Astrocyte (in vitro differentiated cells and primary cell): ENCODE results near the gene NOS1. TPM values are rescaled to one million over a fixed set of nuclear protein-coding genes. Genes with fewer than 3 reads are reported as not detected.
"Not testable (repeated sequence)": the region's sequence is repeated elsewhere in the genome, so short reads cannot be mapped to it uniquely, and the experiment has no call there.

ENCODE experiments used
- DNase-seq: peaks from one replicate; pipeline ENCODE4 v3.0.0-alpha.2; 2010; ENCODE audit warnings: low read depth
- FAIRE-seq: peaks from 2 replicates; lab custom pipeline; 2011; peaks lifted over from hg19 to GRCh38; lab: Jason Lieb, UNC
- H2AFZ ChIP-seq: 2 replicates; pipeline ENCODE4 v1.6.0; 2012; ENCODE audit warnings: low read depth, low read length, inconsistent platforms
- H3K27ac ChIP-seq: 2 replicates; pipeline ENCODE4 v1.5.1; 2011; ENCODE audit warnings: low read depth, low read length, inconsistent platforms
- H3K27me3 ChIP-seq: 2 replicates; pipeline ENCODE4 v1.6.0; 2011; ENCODE audit warnings: low read length, inconsistent platforms; ENCODE audit not compliant: insufficient read depth
- H3K36me3 ChIP-seq: 2 replicates; pipeline ENCODE4 v1.5.1; 2011; ENCODE audit warnings: low read length, inconsistent platforms; ENCODE audit not compliant: insufficient read depth
- H3K4me1 ChIP-seq: 2 replicates; pipeline ENCODE4 v1.5.1; 2011; ENCODE audit warnings: low read length, inconsistent platforms; ENCODE audit not compliant: insufficient read depth
- H3K4me2 ChIP-seq: 2 replicates; pipeline ENCODE4 v1.6.0; 2012; ENCODE audit warnings: low read length, inconsistent platforms
- H3K4me3 ChIP-seq: 2 replicates; pipeline ENCODE4 v1.5.1; 2011; ENCODE audit warnings: low read depth, mild to moderate bottlenecking, low read length, inconsistent platforms; ENCODE audit not compliant: insufficient read depth
- H3K79me2 ChIP-seq: 2 replicates; pipeline ENCODE4 v1.6.0; 2012; ENCODE audit warnings: mild to moderate bottlenecking, low read length, inconsistent platforms; ENCODE audit not compliant: insufficient read depth
- H3K9ac ChIP-seq: 2 replicates; pipeline ENCODE4 v1.6.0; 2012; ENCODE audit warnings: mild to moderate bottlenecking, low read length, inconsistent platforms
- H3K9me3 ChIP-seq: 2 replicates; pipeline ENCODE4 v1.5.1; 2012; ENCODE audit warnings: low read depth, mild to moderate bottlenecking, low read length, inconsistent platforms; ENCODE audit not compliant: insufficient read depth
- H4K20me1 ChIP-seq: 2 replicates; pipeline ENCODE4 v1.6.0; 2012; ENCODE audit warnings: low read length, inconsistent platforms; ENCODE audit not compliant: insufficient read depth
- H3K27ac Mint-ChIP-seq: one replicate; pipeline ENCODE4 v1.8.0; 2021; ENCODE audit warnings: mild to moderate bottlenecking, mixed read lengths; ENCODE audit not compliant: unreplicated experiment
- H3K27me3 Mint-ChIP-seq: one replicate; pipeline ENCODE4 v1.8.0; 2021; ENCODE audit warnings: low read depth, mixed read lengths; ENCODE audit not compliant: unreplicated experiment
- H3K36me3 Mint-ChIP-seq: one replicate; pipeline ENCODE4 v1.8.0; 2021; ENCODE audit warnings: low read depth, mixed read lengths; ENCODE audit not compliant: unreplicated experiment
- H3K4me1 Mint-ChIP-seq: one replicate; pipeline ENCODE4 v1.8.0; 2021; ENCODE audit warnings: low read depth, mixed read lengths; ENCODE audit not compliant: unreplicated experiment
- H3K4me3 Mint-ChIP-seq: one replicate; pipeline ENCODE4 v1.8.0; 2021; ENCODE audit warnings: mild to moderate bottlenecking, moderate library complexity, mixed read lengths; ENCODE audit not compliant: unreplicated experiment
- H3K9me3 Mint-ChIP-seq: one replicate; pipeline ENCODE4 v1.8.0; 2021; ENCODE audit warnings: mild to moderate bottlenecking, mixed read lengths; ENCODE audit not compliant: unreplicated experiment
- EZH2 ChIP-seq: IDR thresholded peaks from 2 replicates; pipeline ENCODE4 v1.6.1; 2012; ENCODE audit warnings: mild to moderate bottlenecking, low read length, inconsistent platforms; ENCODE audit not compliant: insufficient read depth
- total RNA-seq: library from RNA; stranded (reverse); gene quantifications from 2 replicates; pipeline ENCODE4 v1.2.1, GENCODE V29; 2021
- TF ChIP-seq, protein P1 (sequence below): IDR thresholded peaks from 2 replicates; pipeline ENCODE4 v1.5.1; 2011; ENCODE audit warnings: low read depth, mild to moderate bottlenecking, inconsistent platforms, low read length, moderate library complexity; ENCODE audit not compliant: insufficient read depth

The NOS1 gene
- total RNA-seq, 1 donor from 2014 or later: 0.05 TPM

DNA sequence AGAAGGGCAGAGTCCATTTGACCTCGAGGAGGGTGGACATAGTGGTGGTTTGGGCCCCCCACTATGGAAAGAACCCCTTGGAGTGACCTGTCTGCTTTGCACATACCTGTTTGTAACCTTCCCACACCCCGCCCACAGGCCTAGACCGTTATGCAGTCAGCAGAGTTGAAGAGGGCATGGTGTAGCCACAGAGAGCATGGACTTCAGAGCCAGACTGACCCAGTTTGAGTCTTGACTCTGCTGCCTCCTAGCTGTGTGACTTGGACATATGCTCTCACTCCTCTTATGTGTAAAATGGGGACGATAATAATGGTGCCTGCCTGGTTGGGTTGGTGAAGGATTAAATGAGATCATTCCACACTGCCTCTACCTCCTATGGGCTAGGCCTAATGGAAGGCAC, 40.9 kb upstream of the NOS1 start:
- H3K27ac ChIP-seq: no peak overlapping the region
- Mint-ChIP-seq H3K4me3 (no peak overlapping the region), H3K27me3 (peaks cover 29% of the 10 kb centered on the region), H3K4me1 (no peaks in the 10 kb centered on the region), H3K36me3 (no peaks in the 10 kb centered on the region), H3K9me3 (peaks cover 3% of the 10 kb centered on the region), H3K27ac (no peak overlapping the region)
- H3K9me3 ChIP-seq: peaks cover 3% of the 10 kb centered on the region
- H3K36me3 ChIP-seq: no peaks in the 10 kb centered on the region
- H3K4me1 ChIP-seq: no peaks in the 10 kb centered on the region
- DNase-seq (no peak), FAIRE-seq (no peak)
- H2AFZ ChIP-seq: no peak overlapping the region
- no peaks in the 10 kb centered on the region for H3K79me2 ChIP-seq
- no peak overlapping the region for H3K4me3 ChIP-seq
- no peak overlapping the region for H3K9ac ChIP-seq
- no peak overlapping the region for H3K4me2 ChIP-seq
- TF ChIP-seq EZH2: no peak
- TF ChIP-seq, protein P1, sequence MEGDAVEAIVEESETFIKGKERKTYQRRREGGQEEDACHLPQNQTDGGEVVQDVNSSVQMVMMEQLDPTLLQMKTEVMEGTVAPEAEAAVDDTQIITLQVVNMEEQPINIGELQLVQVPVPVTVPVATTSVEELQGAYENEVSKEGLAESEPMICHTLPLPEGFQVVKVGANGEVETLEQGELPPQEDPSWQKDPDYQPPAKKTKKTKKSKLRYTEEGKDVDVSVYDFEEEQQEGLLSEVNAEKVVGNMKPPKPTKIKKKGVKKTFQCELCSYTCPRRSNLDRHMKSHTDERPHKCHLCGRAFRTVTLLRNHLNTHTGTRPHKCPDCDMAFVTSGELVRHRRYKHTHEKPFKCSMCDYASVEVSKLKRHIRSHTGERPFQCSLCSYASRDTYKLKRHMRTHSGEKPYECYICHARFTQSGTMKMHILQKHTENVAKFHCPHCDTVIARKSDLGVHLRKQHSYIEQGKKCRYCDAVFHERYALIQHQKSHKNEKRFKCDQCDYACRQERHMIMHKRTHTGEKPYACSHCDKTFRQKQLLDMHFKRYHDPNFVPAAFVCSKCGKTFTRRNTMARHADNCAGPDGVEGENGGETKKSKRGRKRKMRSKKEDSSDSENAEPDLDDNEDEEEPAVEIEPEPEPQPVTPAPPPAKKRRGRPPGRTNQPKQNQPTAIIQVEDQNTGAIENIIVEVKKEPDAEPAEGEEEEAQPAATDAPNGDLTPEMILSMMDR: no peak
- H4K20me1 ChIP-seq: no peaks in the 10 kb centered on the region
- no peaks in the 10 kb centered on the region for H3K27me3 ChIP-seq

DNA sequence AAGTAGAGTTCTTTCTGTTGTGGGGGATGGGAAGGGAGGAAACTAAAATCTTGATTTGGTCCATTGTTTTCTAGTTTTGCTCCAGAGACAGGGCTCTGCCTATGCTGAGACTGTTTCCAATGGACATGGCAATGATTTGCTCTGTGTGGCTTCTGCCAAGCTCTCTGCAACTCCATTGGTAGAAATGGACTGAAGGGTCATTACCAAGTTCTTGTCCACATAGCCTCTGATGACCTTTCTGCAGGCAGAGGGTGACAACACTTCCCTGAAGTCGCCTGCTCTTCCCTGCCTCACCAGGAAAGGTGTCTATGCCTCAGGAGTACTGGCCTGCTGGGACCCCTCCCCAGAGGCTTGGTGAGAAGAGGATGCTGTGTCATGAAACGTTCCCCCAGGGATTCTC, 39.5 kb upstream of the NOS1 start:
- Histone ChIP-seq H3K79me2 (no peaks in the 10 kb centered on the region), H3K27me3 (no peaks in the 10 kb centered on the region), H3K36me3 (no peaks in the 10 kb centered on the region), H3K9me3 (peaks cover 3% of the 10 kb centered on the region), H3K27ac (no peak overlapping the region), H3K9ac (no peak overlapping the region), H3K4me3 (no peak overlapping the region), H3K4me1 (no peaks in the 10 kb centered on the region), H3K4me2 (no peak overlapping the region), H4K20me1 (no peaks in the 10 kb centered on the region), H2AFZ (no peak overlapping the region)
- Mint-ChIP-seq H3K4me3 (no peak overlapping the region), H3K27ac (no peak overlapping the region), H3K36me3 (no peaks in the 10 kb centered on the region), H3K27me3 (peaks cover 19% of the 10 kb centered on the region), H3K9me3 (peaks cover 3% of the 10 kb centered on the region), H3K4me1 (no peaks in the 10 kb centered on the region)
- TF ChIP-seq EZH2: no peak
- TF ChIP-seq, protein P1: no peak
- FAIRE-seq: no peak
- DNase-seq: no peak

DNA sequence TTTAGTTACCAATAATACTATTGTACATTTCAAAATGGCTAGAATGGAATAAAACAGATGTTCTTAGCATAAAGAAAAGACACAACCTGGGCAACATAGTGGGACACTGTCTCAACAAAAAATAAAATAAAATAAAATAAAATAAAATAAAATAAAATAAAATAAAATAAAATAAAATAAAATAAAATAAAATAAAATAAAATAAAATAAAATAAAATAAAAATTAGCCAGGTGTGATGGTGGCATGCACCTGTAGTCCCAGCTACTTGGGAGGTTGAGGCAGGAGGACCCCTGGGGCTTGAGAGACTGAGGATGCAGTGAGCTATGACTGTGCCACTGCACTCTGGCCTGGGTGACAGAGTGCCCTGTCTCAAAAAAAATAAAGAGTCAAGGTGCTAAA, 37.1 kb upstream of the NOS1 start:
- not testable (repeated sequence) for H3K4me1 ChIP-seq, H3K4me3 ChIP-seq, H3K9ac ChIP-seq, H3K9me3 Mint-ChIP-seq, H3K27me3 ChIP-seq, H4K20me1 ChIP-seq, H3K4me1 Mint-ChIP-seq, H3K27ac Mint-ChIP-seq, H2AFZ ChIP-seq, H3K27me3 Mint-ChIP-seq, FAIRE-seq, H3K4me3 Mint-ChIP-seq, H3K36me3 ChIP-seq, H3K79me2 ChIP-seq, H3K36me3 Mint-ChIP-seq, H3K4me2 ChIP-seq, H3K27ac ChIP-seq, H3K9me3 ChIP-seq, DNase-seq
